ENCODE measurements around the gene ADAMTS12. TPM values are rescaled to one million over a fixed set of nuclear protein-coding genes. Genes with fewer than 3 reads are reported as not detected.

The ADAMTS12 gene
- total RNA-seq, 1 experiment from 2014 or later, result 0.18 TPM

- Histone ChIP-seq H2AFZ (ENCODE audit: low read length) (no peak overlapping the region; the same call in 1 of the 2 replicates), H3K9ac (ENCODE audit: low read length) (no peak overlapping the region), H3K4me3 (ENCODE audit: low read length) (no peak overlapping the region), H4K20me1 (ENCODE audit: low read length) (no peaks in the 10 kb centered on the region), H3K36me3 (ENCODE audit: low read depth, low read length) (no peaks in the 10 kb centered on the region), H3F3A (ENCODE audit: low read length, unreplicated experiment) (no peaks in the 10 kb centered on the region), H3K27me3 (ENCODE audit: low read length) (no peaks in the 10 kb centered on the region), H3K9me2 (replicated peaks; ENCODE audit: low read length) (no peaks in the 10 kb centered on the region), H3K4me1 (ENCODE audit: insufficient read depth, low read length) (peaks cover 19% of the 10 kb centered on the region), H3K4me2 (ENCODE audit: low read length) (no peak overlapping the region), H3K79me2 (ENCODE audit: low read length) (no peaks in the 10 kb centered on the region), H3K9me3 (ENCODE audit: low read length) (no peaks in the 10 kb centered on the region), H3K27ac (ENCODE audit: low read length) (no peak overlapping the region)
- TF ChIP-seq EZH2 (IDR thresholded peaks at IDR 0.05; ENCODE audit: low read length, unreplicated experiment) (no peak), CTCF (conservative IDR thresholded peaks at IDR 0.05; ENCODE audit: low read depth, low read length) (no peak), EZH2phosphoT487 (IDR thresholded peaks at IDR 0.05; ENCODE audit: borderline replicate concordance, low read length) (no peak)
- intact Hi-C loops (cut with micrococcal nuclease), result no loop called here
- DNase-seq, result peak; percentile 36
- no TSS peak for BruUV-seq (replicated peaks)
- ATAC-seq, result no peak
- ChIA-PET CTCF (no interaction called here), POLR2A (ENCODE audit: unreplicated experiment) (interaction anchor here (0.7 kb wide), 1 partner anchor 187 kb away, joined by 5 read pairs; no protein-coding TSS in a partner anchor)
These were observed 157.3 kb downstream of the ADAMTS12 start for GRCh38 chr5:33734537-33734936.

- H3K27ac ChIP-seq (ENCODE audit: low read length), result no peak overlapping the region
- ChIA-PET CTCF (no interaction called here), POLR2A (ENCODE audit: unreplicated experiment) (no interaction called here)
- no peaks in the 10 kb centered on the region for H3K79me2 ChIP-seq (ENCODE audit: low read length)
- intact Hi-C loops (cut with micrococcal nuclease), result no loop called here
- H3K27me3 ChIP-seq (ENCODE audit: low read length), result no peaks in the 10 kb centered on the region
- ATAC-seq, result no peak
- H3K9ac ChIP-seq (ENCODE audit: low read length), result no peak overlapping the region
- no peak for TF ChIP-seq CTCF (conservative IDR thresholded peaks at IDR 0.05; ENCODE audit: low read depth, low read length)
- no peak for TF ChIP-seq EZH2 (IDR thresholded peaks at IDR 0.05; ENCODE audit: low read length, unreplicated experiment)
- TF ChIP-seq EZH2phosphoT487 (IDR thresholded peaks at IDR 0.05; ENCODE audit: borderline replicate concordance, low read length), result no peak
- H3F3A ChIP-seq (ENCODE audit: low read length, unreplicated experiment), result no peaks in the 10 kb centered on the region
- no peaks in the 10 kb centered on the region for H3K9me2 ChIP-seq (replicated peaks; ENCODE audit: low read length)
- no peaks in the 10 kb centered on the region for H3K9me3 ChIP-seq (ENCODE audit: low read length)
- H3K36me3 ChIP-seq (ENCODE audit: low read depth, low read length), result no peaks in the 10 kb centered on the region
- no peak overlapping the region for H3K4me2 ChIP-seq (ENCODE audit: low read length)
- no peak overlapping the region for H3K4me3 ChIP-seq (ENCODE audit: low read length)
- BruUV-seq (replicated peaks), result no TSS peak
- no peak overlapping the region for H2AFZ ChIP-seq (ENCODE audit: low read length)
- no peaks in the 10 kb centered on the region for H4K20me1 ChIP-seq (ENCODE audit: low read length)
- peaks cover 9% of the 10 kb centered on the region; the same call in 1 of the 2 replicates for H3K4me1 ChIP-seq (ENCODE audit: insufficient read depth, low read length)
- no peak for DNase-seq
These were observed 158.6 kb downstream of the ADAMTS12 start for GRCh38 chr5:33733225-33733624.

GRCh38 chr5:33726422-33727165 is 165.2 kb downstream of the ADAMTS12 start:
- ATAC-seq (no peak), DNase-seq (peak; percentile 19)
- ChIA-PET CTCF (no interaction called here), POLR2A (ENCODE audit: unreplicated experiment) (no interaction called here)
- Histone ChIP-seq H3K4me1 (ENCODE audit: insufficient read depth, low read length) (no peaks in the 10 kb centered on the region), H4K20me1 (ENCODE audit: low read length) (no peaks in the 10 kb centered on the region), H3K27ac (ENCODE audit: low read length) (no peak overlapping the region), H3K9me3 (ENCODE audit: low read length) (no peaks in the 10 kb centered on the region), H3K9ac (ENCODE audit: low read length) (no peak overlapping the region), H3K4me3 (ENCODE audit: low read length) (no peak overlapping the region), H3K79me2 (ENCODE audit: low read length) (no peaks in the 10 kb centered on the region), H3K9me2 (replicated peaks; ENCODE audit: low read length) (no peaks in the 10 kb centered on the region), H3K36me3 (ENCODE audit: low read depth, low read length) (no peaks in the 10 kb centered on the region), H3K27me3 (ENCODE audit: low read length) (no peaks in the 10 kb centered on the region), H2AFZ (ENCODE audit: low read length) (no peak overlapping the region), H3F3A (ENCODE audit: low read length, unreplicated experiment) (no peaks in the 10 kb centered on the region), H3K4me2 (ENCODE audit: low read length) (no peak overlapping the region)
- intact Hi-C loops (cut with micrococcal nuclease), result no loop called here
- TF ChIP-seq CTCF (conservative IDR thresholded peaks at IDR 0.05; ENCODE audit: low read depth, low read length) (no peak), EZH2 (IDR thresholded peaks at IDR 0.05; ENCODE audit: low read length, unreplicated experiment) (no peak), EZH2phosphoT487 (IDR thresholded peaks at IDR 0.05; ENCODE audit: borderline replicate concordance, low read length) (no peak)
- BruUV-seq (replicated peaks), result no TSS peak
